Adipocyte (in vitro differentiated cells): ENCODE results near the gene ACTR2.
A peak's percentile ranks its signal among the peaks of the same experiment; 100 is the strongest.
"Not testable (repeated sequence)": the region's sequence is repeated elsewhere in the genome, so short reads cannot be mapped to it uniquely, and the experiment has no call there.

ENCODE experiments used
- DNase-seq: peaks from one replicate; pipeline ENCODE4 v3.0.0-alpha.2; 2015; ENCODE audit warnings: low read depth
- H3K27me3 ChIP-seq: replicated peaks from 2 replicates; pipeline ENCODE4 v1.7.0; 2013; ENCODE audit warnings: mild to moderate bottlenecking, low read length, moderate library complexity; ENCODE audit not compliant: control insufficient read depth, insufficient read depth
- H3K36me3 ChIP-seq: 2 replicates; pipeline ENCODE4 v1.7.0; 2013; ENCODE audit warnings: low read length, mild to moderate bottlenecking, moderate library complexity; ENCODE audit not compliant: control insufficient read depth, insufficient read depth, severe bottlenecking
- H3K4me1 ChIP-seq: 2 replicates; pipeline ENCODE4 v1.7.0; 2013; ENCODE audit warnings: mild to moderate bottlenecking, low read length, moderate library complexity; ENCODE audit not compliant: control insufficient read depth, insufficient read depth
- H3K4me3 ChIP-seq: 2 replicates; pipeline ENCODE4 v1.7.0; 2013; ENCODE audit warnings: mild to moderate bottlenecking, low read length, moderate library complexity
- H3K9ac ChIP-seq: 2 replicates; pipeline ENCODE4 v1.7.0; 2013; ENCODE audit warnings: mild to moderate bottlenecking, low read length, moderate library complexity
- H3K9me3 ChIP-seq: 2 replicates; pipeline ENCODE4 v1.7.0; 2013; ENCODE audit warnings: mild to moderate bottlenecking, low read length, moderate library complexity; ENCODE audit not compliant: control insufficient read depth

ACTR2 gene

DNA sequence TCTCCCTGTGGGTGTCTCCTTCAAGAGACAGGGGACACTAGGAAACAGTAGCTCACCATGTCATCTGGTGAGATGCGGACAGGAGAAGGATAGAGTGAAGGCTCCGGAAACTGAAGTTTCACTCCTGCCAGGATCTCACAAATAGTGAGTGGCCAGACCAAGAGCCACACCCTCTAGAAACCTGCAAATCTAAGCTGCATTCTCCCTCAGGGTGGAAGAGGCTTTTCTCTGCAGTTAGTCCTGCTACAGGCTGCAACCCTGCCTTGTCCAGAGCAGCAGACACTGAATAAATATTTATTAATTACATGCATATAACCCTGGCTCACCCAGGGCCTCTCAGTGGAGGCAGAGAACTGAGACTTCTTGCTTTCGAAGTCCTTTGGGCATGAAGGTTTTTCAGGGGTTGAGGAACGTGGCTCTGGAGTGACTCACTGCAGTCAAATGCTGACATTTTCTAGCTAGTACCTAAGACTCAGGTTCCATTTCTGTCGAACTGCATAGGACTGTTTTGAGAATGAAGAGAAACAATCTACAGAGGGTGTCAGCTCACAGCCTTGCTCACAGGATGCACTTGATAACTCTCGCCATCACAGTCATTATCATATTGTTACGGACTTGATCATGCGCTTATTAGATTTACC, 87.3 kb downstream of the ACTR2 start:
- H3K27me3 ChIP-seq, result no peaks in the 10 kb centered on the region
- no peaks in the 10 kb centered on the region for H3K9me3 ChIP-seq
- no peak overlapping the region for H3K9ac ChIP-seq
- peaks cover 42% of the 10 kb centered on the region for H3K36me3 ChIP-seq
- H3K4me3 ChIP-seq, result no peak overlapping the region
- no peak for DNase-seq
- H3K4me1 ChIP-seq, result peaks cover 48% of the 10 kb centered on the region

DNA sequence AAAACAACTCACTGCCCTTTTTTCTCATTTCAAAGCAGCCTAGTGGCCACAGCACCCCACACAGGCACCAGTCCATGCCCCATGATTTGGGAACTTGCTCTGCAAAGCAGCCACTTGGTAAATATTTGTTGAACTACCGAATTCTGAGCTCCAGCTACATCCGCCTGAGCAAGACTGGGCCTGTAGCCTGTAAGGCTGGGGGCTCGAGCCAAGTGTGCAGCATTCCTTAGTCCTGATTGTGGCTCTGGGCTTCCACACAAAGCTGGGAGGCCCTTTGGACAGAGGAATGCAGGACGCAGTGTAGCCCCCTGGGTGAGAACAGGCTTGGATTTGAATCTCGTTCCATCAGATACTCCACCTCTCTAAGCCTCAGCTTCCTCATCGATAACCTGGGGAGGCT, 88.4 kb downstream of the ACTR2 start:
- Histone ChIP-seq H3K36me3 (peaks cover 41% of the 10 kb centered on the region), H3K4me1 (peaks cover 50% of the 10 kb centered on the region), H3K9me3 (no peaks in the 10 kb centered on the region), H3K4me3 (peak overlapping the region; percentile 31), H3K9ac (peak overlapping the region; percentile 50), H3K27me3 (no peaks in the 10 kb centered on the region)
- no peak for DNase-seq

DNA sequence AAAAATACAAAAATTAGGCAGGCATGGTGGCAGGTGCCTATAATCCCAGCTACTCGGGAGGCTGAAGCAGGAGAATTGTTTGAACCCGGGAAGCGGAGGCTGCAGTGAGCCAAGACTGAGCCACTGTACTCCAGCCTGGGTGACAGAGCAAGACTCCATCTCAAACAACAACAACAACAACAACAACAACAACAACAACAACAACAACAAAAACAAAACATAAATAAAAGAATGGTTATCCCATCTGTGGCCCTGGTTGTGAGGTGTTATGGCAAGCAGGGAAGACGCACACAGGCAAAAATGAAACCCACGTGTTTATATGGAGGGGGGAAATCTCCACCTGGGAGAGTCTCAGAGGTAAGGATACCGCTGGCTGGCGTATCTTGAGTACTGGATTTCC, 89.7 kb downstream of the ACTR2 start:
- Histone ChIP-seq H3K4me1 (peaks cover 47% of the 10 kb centered on the region), H3K36me3 (peaks cover 29% of the 10 kb centered on the region)
- DNase-seq, H3K9ac ChIP-seq, H3K4me3 ChIP-seq, H3K9me3 ChIP-seq, H3K27me3 ChIP-seq: not testable (repeated sequence)

DNA sequence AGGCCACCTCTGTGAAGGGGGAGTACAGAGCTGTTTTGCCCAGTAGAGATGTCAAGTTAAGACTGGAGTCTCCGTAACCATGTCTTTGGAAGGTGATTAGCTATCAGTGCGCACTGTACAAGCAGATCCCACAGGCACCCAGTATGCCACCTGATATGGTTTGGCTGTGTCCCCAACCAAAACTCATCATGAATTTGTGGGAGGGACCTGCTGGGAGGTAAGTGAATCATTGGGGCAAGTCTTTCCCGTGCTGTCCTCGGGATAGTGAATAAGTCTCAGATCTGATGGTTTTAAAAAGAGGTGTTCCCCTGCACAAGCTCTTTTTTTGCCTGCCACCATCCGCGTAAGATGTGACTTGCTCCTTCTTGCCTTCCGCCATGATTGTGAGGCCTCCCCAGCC, 90.2 kb downstream of the ACTR2 start:
- Histone ChIP-seq H3K9ac (no peak overlapping the region), H3K27me3 (no peaks in the 10 kb centered on the region), H3K4me3 (no peak overlapping the region), H3K9me3 (no peaks in the 10 kb centered on the region), H3K4me1 (peaks cover 42% of the 10 kb centered on the region), H3K36me3 (peaks cover 24% of the 10 kb centered on the region)
- no peak for DNase-seq

DNA sequence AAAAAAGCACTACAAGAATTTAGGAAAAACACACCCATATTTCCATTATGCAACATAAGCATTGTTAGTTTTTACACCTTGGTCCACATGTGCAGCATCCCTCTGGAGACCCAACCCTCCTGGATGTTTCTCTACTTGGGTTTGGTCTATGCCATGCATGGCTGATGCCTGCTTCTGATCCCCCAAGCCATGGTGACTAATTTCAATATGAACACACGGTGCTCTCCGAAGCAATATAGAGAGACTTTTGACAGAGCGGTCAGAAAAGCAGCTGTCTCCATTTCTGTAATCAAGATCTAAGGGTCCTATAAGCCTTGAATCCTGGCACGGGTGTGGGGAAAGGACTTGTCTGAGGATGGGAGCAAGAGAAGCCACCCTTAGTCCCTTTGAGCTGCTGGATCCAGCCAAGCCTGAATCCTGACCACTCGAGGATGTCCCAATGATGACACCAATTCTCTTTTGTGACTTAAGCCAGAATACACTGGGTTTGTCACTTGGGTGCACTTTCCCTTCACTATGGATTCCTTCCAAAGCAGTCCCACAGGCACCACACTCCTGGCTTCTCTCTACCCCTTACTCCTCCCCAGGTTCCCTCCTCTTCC, 91.5 kb downstream of the ACTR2 start:
- peaks cover 41% of the 10 kb centered on the region for H3K4me1 ChIP-seq
- no peak for DNase-seq
- peaks cover 16% of the 10 kb centered on the region for H3K36me3 ChIP-seq
- H3K9ac ChIP-seq, result peak overlapping the region; percentile 65
- H3K9me3 ChIP-seq, result no peaks in the 10 kb centered on the region
- no peaks in the 10 kb centered on the region for H3K27me3 ChIP-seq
- no peak overlapping the region for H3K4me3 ChIP-seq

DNA sequence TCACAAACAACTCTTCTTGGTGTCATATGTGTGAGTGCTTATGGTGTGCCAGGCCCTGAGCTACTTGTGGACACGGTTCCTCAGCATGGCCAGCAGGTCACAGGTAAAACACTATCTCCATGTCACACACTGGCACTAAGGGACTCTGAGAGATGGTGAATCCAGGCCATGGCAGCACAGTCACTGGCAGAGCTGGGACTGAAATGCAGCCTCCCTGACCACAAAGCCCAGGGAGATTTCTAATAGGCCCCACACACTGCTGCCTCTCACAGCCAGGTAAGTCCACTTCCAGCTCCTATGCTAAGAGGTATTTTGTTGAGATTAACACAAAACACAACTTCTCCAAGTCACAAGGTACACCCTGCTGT, 92.0 kb downstream of the ACTR2 start:
- Histone ChIP-seq H3K9me3 (no peaks in the 10 kb centered on the region), H3K36me3 (peaks cover 16% of the 10 kb centered on the region), H3K27me3 (no peaks in the 10 kb centered on the region), H3K4me1 (peaks cover 41% of the 10 kb centered on the region), H3K9ac (peak overlapping the region; percentile 65), H3K4me3 (peak overlapping the region; percentile 71)
- no peak for DNase-seq

DNA sequence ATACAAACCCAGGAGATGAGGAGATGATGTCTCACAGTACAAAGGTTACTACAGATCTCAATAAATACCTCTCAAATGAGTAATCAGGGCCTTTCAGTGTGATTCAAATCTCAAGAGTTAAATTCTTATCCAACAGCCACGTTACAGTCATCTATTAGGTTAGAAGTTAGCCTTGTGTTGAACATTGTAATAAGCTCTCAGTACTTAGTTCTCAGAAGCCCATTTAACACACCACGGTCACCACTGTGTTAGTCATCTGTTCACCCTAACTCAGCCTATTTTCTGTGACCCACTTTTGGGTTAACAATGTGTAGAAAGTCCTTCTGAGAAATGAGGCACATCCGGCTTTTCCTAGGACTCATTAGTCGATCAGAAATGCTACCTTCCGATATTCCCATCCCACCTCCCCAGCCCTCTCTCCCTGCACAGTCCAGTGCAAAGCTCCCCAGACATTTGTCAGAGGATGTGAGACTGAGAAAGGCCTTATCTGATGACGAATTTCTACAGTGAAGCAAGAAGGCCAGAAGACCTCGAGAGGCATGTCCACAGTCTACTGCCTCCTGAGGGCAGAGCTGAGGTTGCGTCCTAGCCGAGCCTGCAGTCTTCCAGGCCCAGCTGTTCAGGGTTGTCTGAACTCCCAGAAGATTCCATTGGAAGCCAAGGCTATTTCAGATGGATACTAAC, 92.6 kb downstream of the ACTR2 start:
- H3K4me1 ChIP-seq, result peaks cover 40% of the 10 kb centered on the region
- DNase-seq, result peak; percentile 67
- no peaks in the 10 kb centered on the region for H3K9me3 ChIP-seq
- peaks cover 15% of the 10 kb centered on the region for H3K36me3 ChIP-seq
- no peaks in the 10 kb centered on the region for H3K27me3 ChIP-seq
- H3K9ac ChIP-seq, result peak overlapping the region; percentile 65
- H3K4me3 ChIP-seq, result peak overlapping the region; percentile 71
